A549 (cell line): ENCODE measurements around the gene SORL1-AS1.

Experiments
- BHLHE40 ChIP-seq: IDR thresholded peaks from 2 replicates; pipeline ENCODE4 v1.6.1; 2012; ENCODE audit warnings: low read depth, low read length, inconsistent platforms
- CHD4 ChIP-seq: fragments of 200-600 bp; sonication (generic); IDR thresholded peaks from 2 replicates; pipeline ENCODE4 v1.6.1; 2016; ENCODE audit warnings: antibody characterized with exemption, mild to moderate bottlenecking, borderline replicate concordance
- CTCF ChIP-seq: fragments of >200 bp; sonication (Bioruptor Twin); formaldehyde crosslinking; IDR thresholded peaks from 3 replicates; pipeline ENCODE4 v1.5.1; 2016
- EHF ChIP-seq: fragments of 250-450 bp; sonication (Bioruptor Pico); IDR thresholded peaks from 2 replicates; pipeline ENCODE4 v1.5.0; 2020; ENCODE audit warnings: mild to moderate bottlenecking
- FOSL2 ChIP-seq, 2 experiments: fragments of 450-650 bp in 1 of 2; fragments of >200 bp in 1 of 2; sonication (Bioruptor Twin) in 1 of 2; formaldehyde crosslinking; IDR thresholded peaks; 2 replicates each; pipeline versions ENCODE4 v1.5.0 to v1.6.1; 2016 to 2020; ENCODE audit warnings: mild to moderate bottlenecking in 1 of 2, moderate library complexity in 1 of 2
- RNF2 ChIP-seq: fragments of 200-600 bp; sonication (generic); IDR thresholded peaks from 2 replicates; pipeline ENCODE4 v1.6.1; 2016; ENCODE audit warnings: low read depth, mild to moderate bottlenecking, antibody characterized with exemption, moderate library complexity, borderline replicate concordance
- SMC3 ChIP-seq: fragments of >200 bp; sonication (Bioruptor Twin); formaldehyde crosslinking; IDR thresholded peaks from 3 replicates; pipeline ENCODE4 v1.6.1; 2018; ENCODE audit warnings: inconsistent platforms
- ZFP36 ChIP-seq: fragments of 450-650 bp; IDR thresholded peaks from 2 replicates; pipeline ENCODE4 v1.6.1; 2014; ENCODE audit warnings: borderline replicate concordance; ENCODE audit not compliant: partially characterized antibody

- no peak for TF ChIP-seq CHD4
- no peak for TF ChIP-seq CTCF
- no peak for TF ChIP-seq FOSL2 (IDR thresholded peaks at IDR 0.05)
- TF ChIP-seq FOSL2 (CRISPR knock-in tag; IDR thresholded peaks at IDR 0.05): no peak
- TF ChIP-seq SMC3: no peak
- TF ChIP-seq ZFP36: no peak
- no peak for TF ChIP-seq BHLHE40
- no peak for TF ChIP-seq EHF (CRISPR knock-in tag)
- no peak for TF ChIP-seq RNF2
Observed at GRCh38 chr11:121478226-121478894, 25.6 kb upstream of the SORL1-AS1 start.
